ENCODE data around the gene TNS3.

The TNS3 gene

DNA sequence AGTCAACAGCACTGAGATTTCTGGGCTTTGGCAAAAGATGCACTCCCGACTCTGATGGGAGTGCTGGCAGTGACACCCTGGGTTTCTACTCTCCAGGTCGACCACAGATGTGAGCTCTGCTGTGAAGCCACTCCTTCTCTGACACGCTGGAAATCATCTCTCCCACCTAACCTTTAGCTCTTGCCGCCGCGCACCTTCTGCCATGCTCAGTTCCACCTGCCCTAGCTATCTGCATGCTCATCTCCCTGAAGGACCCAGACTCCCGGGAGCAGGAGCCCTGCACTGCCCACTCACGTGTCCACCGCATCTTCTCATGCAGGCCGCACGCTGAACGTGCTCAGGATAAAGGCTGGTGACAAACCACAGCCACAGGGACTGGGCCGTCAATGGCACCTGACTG lies 174.8 kb downstream of the TNS3 start:
- no peak for DNase-seq (ENCODE audit: low spot score)

DNA sequence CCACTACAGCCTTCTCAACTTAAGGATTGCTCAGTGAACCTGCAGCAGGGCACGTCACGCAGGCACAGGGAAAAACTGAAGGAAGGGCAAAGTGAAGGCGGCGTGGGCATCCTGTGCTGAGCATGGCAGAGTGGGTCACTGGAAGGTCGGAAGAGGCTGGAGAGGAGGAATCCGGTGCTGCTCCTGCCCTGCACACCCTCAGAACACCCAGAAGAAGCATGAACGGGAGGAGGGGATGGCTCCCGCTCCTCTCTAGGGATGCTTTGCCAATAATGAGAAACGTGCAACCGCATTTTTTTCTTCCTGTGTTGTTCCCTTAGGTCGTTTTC lies 175.1 kb downstream of the TNS3 start:
- DNase-seq (ENCODE audit: low spot score): no peak

DNA sequence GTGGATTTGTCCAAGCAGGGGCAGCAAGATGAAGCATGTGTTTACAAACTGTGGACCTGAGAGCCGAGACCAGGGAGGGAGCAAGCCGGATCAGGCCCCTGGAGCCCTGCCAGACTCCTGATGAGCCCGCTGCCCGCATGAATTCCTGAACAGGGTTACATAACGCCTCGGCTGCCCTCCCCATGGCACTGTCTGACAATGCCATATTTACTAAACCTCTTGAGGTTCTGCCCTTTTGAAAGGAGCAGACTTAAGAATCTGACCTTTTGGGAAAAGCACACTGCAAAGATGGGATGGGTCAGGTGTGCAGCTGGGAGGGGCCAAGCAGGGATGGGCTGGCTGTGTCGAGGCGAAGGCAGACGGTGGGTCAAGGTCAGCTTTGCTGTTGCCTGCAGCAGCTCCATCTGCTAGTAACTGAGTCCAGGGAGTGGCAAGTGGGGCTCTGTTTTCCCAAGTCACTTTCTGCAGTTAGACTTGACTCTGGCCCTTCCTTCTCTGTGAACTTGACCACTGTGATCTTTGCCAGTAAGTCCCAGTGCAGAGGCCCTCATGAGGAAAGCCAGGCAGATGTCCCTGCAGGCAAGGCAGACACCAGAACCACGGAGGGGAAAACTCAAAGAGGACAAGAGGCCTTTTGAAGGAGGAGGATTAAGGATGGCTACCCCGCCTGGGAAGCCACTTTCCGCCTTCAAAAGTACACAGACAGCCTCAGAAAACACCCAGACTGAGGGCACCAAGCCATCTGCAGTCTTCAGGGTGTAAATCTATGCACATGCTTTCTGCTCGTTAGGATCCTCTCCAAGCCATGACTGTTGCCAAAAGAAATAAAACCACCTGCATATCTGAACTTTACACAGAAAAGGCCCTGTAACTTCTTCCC lies 175.8 kb downstream of the TNS3 start:
- peak; percentile 35 for DNase-seq (ENCODE audit: low spot score)

DNA sequence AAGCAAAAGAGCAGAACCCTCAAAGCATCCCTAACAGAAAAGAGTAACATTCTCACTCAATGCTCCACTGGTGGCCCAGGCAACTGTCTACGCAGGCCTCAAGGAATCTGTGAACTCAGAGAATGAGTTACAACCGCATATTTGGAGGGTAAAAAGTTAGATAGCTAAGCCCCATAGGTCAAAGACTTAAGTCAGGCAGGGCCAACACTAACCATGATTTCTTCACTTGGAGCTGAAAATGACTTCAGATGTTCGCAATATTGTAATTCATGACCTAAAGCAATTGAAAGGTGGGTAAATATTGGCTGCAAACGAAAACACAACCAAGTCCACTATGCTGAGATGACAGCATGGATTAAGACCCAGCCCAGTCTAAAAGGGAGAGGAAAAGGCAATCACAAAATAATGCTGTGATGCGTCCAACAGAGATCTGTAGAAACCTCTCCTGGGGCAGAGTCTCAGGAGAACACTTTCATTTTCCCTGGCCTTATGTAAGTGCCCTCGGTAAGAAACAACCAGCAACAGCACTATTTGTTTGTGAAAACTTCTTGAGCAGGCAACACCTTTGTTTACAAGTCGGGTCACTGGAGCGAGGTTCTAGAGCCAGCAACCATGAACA lies 176.5 kb downstream of the TNS3 start:
- no peak for DNase-seq (ENCODE audit: low spot score)

DNA sequence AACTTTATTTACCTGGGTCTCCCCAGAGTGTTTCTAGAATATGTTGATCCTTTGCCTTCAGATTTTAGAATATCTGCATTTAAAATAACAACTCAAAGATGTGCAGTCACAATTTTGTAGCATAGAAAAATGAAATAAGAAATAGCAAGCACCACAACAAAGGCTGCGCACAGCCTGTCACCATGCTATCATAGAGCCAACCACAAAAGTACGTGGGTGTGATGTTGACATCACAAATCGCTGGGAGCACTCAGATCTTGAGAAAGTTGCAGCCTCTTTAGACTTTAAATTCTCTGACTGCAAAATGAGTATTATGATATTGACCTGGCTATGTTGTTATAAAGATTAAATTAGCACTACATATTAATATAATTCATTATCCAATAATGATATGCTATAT lies 177.9 kb downstream of the TNS3 start:
- DNase-seq (ENCODE audit: low spot score): no peak

DNA sequence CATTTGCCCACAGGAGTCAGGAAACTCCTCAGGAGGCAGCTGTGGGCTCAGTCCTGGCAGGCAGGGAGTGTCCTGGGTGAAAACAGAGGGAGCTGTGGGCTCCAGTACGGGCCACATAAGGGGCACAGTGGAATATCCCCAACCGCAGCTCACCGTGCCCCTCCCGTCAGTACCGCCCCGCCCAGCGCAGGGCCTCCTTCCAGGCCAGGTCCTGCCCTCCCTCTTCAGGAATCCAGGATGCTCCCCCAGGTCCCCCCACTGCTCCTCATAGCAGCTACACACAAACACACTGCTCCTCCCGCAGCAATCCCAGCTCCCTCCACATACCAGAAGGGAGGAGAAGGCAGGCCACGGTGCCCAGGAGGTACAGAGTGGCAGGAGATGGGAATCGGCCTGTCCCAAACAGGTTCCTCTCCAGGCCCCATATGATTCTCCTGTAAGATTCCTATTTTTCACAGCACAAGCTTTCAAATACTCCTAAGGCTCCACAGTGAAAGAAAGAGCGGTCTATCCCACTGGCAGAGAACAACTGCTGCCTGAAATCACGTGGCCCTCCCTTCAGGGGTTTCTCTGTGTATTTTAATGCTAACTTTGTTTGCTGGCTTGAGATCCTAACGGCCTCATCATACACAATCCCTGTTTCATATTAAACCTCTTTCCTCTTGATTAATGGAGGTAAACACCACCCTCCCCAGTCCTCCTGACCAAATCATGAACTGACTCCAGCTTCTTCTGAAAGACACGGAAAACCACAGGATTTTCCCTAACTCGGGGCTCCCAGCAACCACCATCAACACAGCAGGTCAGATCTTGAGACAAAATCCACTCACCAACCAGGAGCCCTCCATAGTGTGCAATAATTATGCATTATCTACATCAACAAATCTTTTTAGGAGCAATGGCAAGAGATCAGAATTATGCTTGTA lies 178.7 kb downstream of the TNS3 start:
- no peak for DNase-seq (ENCODE audit: low spot score)

DNA sequence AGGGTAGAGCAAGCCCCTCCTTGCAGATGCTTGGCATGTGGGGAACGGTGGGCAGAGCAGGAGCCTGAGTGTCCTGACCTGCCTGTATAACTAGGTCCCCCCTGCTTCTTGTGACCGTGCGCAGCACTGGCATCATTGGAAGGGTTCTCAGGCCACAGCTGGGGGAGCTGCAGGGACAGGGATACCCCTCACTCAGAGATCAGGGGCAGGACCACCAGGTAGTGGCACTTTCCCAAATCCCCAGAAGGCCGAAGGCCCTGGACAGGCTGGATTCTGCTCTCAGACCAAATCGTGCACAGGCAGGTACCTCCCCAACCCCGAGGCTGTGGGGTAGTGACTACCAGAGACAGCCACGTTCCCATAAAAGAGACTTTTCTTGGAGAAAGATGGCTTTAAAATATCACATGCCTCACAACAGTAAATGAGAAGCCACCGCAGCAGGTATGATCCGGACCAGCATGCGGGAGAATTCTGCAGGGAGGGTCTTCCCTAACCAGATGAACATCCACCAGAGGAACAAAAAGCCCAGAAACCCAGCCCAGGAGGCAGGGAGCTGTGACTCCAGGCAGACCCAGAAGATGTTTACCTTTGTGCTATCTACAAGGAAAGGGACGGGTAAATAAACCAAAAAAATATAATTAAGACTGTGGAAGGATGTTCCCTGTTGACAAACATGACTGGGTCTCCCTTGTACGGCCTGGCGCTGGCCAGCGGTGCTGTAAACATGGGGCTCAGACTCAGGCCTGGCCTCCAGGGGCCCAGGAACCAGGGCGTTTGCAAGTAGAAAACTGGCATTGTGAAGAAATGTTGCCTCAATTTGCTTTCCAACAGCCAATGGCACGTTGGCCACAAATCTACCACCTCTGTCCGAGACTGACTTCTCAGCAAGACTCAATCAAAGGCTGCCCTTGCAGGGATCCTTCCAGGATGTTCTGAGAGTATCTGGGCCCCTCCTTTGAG lies 180.0 kb downstream of the TNS3 start:
- DNase-seq (ENCODE audit: low spot score): no peak

DNA sequence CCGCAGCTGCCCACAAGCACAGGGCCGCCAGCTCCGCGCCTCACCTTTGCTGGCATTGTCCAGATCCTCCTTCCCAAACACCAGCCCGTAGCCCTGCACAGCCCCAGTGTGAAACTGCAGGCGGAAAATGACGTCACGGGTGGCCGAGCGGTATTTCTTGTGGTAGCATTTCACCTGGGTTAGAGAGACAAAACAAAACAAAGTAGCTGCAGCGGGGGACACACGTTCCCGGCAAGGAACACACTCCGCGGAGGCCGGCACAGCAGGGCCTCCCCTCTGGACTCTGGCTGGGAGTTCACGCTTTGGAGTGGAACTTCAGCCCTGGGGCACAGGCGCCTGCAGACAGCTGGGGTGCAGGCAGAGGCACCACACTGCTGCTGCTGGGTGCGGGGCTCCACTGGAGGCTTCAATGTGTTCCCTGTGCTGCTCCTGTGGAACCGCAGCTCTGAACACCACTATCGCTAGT lies 181.1 kb downstream of the TNS3 start:
- DNase-seq (ENCODE audit: low spot score): no peak

DNA sequence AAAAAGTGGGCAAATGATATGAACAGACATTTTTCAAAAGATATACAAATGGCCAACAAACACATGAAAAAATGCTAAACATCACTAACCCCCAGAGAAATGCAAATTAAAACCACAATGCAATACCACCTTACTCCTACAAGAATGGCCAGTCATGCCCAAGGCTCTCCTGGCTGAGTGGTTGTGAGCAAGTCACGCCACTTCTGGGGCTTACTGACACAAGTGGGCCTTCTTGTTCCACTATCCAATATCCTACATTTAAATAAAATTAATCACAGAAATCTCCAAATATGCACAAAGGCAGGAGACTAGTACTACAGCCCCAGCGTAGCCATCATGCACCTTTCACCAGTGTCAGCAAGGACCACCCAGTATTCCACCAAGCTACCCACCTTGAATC lies 181.9 kb downstream of the TNS3 start:
- DNase-seq (ENCODE audit: low spot score): no peak

DNA sequence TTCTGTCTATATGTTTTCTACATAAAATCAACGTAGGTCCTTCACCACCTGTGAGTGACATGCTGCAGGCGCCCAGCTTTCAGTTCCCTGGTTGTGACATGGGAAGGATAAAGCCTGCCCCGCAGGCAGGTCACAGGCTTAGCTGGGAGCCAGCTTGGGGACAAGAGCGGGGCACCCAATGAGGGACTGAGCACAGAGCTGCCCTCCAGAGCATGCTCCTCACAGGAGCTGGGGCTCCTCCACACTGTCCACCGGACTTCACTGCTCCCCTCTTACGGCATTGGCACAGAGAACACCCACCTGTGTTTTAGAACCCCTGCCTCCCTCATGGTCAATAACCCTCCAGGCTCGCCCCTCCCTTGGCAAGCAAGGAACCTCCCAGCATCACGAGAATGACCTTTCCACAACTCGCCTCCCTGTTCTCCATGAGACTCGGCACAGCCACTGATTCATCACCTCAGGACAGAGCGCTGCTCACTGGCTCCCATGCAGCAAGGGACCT lies 187.1 kb downstream of the TNS3 start:
- DNase-seq (ENCODE audit: low spot score): no peak

DNA sequence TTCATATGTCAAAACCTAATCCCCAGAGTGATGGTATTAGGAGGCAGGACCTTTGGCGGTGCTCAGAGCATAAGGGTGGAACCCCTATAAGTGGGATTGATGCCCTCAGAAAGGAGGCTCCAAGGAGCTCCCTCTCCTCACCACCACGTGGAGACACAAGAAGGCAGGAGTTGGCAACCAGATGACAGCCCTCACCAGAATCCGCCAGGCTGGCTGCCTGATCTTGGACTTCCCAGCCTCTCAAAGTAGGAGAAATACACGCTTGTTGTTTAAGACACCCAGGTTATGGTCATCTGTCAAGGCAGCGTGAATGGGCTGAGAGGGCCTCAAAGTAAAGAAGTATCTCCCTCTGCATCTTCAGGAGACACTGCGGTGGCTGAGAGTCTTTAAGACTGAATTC lies 187.7 kb downstream of the TNS3 start:
- no peak for DNase-seq (ENCODE audit: low spot score)

DNA sequence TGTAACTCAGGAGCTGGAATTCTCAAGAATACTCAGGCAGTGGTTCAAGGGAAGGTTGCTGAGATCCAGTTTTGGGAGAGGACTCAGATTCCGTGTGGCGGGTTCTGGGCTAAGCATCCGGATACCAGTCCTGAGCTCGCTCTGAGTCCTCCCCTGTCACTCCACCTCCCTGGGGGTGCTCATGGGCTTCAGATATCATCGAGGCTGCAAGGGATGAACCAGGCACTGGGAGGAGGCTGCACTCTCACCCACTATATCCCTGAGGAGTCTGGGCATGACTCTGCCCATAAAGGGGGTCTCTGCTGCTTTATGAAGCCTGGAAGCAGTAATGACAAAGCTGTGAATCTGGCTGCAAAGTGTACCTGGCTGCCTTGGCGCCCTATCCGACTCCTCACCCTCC lies 188.5 kb downstream of the TNS3 start:
- DNase-seq (ENCODE audit: low spot score): no peak

DNA sequence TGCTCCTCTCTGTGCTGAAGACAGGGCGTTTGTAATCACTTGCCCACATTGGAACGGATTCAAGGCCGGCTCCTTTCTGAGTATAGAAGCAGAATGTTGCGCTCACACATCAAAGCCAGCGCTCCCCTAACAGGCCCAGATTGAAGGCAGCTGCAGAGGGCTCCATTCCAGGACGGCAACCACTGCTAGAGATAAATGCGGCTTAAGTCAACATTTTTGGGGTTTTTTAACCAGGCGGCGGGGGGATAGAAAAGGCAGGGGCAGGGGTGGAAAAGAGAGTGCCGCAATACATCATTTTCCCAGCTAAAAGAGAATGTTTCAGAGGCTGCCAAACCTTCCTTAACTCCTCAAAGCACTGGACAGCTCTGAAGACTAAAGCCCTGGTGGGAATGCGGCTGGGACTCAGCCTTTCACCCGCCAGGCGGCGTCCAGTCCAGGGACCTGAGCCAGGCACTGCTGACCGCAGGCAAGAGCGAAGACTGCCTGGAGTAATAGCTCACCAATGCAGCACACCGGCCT lies 189.6 kb downstream of the TNS3 start:
- DNase-seq (ENCODE audit: low spot score): peak; percentile 94

DNA sequence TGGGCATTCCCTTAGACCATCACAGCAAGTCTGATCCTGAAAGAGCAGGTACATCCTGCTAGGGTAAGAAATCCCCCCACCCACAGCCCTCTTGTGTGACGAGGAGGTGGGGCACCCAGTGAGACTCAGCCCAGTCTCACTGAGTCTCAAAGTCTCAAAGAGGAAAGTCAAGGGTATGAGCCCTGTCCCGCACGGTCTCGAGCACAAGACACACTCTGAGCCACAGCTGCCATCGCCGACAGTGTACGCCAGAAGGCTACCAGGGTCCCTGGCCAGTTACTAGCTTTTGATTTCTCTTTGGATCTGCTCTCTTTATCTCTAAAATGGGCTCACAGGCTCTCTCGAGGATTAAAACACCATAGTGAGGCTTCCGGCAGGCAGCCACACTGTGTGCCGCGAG lies 190.2 kb downstream of the TNS3 start:
- no peak for DNase-seq (ENCODE audit: low spot score)

DNA sequence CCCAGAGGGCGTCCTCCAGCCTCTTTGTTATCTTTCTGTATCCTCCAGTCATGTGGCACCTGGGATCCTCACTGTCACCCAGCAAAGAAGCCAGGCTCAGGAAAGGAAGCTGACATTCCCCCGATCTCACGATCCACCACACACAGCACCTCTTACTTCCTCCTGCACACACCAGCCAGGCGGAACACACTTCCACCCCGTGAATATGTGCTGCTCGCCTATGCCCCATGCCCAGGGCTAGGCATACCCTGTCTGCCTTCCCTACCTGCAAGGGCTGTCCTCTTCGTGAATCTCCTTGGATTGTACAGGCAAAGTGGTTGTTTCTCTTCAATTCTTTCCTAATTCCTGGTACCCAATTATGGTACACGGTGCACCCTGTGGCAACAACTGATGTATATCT lies 191.0 kb downstream of the TNS3 start:
- no peak for DNase-seq (ENCODE audit: low spot score)

DNA sequence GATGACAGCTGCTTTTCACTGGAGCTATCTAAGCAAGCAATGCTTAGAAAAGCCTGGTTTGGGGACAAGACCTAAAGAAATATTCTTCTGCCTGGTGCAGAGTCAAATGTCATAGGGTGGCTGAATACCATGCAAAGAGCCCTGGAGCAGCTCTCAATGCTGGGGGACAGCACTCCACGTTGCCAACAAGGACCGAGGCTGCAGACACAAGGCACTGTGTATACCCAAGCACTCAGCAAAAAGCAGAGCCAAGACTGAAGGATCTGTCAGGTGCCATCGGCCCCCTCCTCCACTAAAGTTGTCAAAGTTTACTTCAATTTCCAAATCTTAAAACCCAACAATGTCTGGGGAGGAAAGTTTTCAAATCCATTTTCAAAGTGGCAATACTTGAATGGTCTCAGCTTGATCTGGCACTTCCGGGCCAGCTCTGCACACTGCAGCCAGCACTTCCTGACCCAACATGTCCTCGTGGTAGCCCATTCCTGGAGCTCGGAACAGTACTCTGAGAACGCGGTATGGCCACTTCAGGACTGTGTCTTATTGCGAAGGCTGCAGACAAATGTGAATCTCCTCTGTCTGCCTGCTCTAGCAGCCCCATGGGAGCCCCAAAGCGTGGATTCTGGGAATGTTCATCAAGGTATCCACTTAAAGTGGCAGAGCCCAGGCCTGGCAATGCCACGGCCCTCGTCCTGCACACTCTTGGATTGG lies 191.8 kb downstream of the TNS3 start:
- DNase-seq (ENCODE audit: low spot score): no peak

DNA sequence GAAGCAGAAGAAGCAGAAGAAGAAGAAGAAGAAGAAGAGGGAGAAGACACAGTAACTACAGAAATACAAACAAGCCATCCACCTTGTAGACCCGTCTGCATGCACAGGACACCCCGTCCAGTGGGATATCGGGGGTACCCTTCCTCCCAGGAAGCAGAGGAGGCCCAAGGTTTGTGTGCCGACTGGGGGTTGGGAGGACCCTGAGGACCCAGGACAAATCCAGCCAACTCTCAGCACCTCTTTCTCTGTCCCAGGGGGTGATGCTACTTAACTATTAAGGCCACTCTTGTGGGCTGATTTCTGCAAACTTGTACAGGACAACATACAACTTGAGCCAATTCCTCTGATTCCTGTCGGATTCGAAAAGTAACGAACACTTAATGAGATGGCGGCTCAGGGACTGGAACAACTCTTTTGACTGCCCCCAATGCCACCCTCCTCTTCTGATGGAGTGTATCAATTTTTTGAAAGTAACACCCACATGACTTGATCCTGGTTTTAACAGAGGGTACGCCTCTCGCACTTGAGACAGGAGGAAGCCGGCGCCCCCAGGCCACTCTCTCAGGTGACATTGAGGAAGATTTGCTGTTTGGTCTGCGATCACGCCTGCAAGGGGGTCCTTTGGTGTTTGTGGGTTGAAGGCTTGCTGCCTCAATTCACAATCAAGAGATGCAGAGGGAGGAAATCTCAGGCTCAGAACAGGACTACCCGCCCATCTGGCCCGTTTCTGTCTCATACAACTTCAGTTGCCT lies 192.6 kb downstream of the TNS3 start:
- no peak for DNase-seq (ENCODE audit: low spot score)

DNA sequence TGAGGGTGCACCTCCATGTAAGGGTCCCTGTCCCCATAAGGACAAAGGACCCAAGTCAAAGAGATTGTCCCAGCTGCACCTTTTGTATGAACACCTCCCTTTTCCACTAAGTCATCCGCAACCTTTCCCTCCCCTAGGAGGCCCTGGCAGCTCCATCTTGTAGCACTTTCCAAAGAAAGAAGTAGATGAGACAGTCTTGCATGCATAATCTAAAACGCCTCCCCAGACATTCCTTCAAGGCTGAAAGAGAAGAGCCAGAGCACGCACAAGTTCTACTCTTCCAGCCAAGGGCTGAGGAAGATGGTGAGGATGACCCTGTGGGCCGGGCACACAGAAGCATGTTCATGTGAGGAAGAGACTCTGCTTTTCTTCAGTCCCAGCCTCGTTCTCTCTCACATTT lies 194.4 kb downstream of the TNS3 start:
- DNase-seq (ENCODE audit: low spot score): no peak

DNA sequence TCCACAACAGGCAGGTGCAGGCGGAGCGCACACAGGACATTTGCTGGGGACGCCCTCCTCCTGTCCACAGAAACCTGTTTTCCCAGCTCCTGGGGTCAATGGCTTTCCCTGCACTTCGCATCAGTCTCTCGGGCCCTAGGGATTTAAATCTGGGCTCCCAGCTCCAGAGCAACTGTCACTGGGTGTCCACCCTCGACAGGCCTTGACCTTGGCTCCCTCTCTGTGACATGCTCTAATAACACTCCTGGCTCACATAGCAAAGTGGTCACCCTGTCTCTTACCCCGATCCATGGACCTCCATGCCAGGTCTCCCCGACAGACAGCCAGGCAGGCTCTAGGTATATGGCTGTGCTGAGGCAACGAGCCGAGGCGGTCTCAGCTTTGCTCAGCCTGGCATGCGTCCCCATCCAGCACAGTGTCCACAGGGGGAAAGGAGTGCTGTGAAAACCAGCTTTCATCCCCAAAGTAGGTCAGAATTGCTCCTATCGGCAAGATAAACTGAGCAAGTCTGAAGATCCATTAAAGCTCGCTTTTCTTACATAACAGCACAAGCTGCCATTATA lies 195.6 kb downstream of the TNS3 start:
- no peak for DNase-seq (ENCODE audit: low spot score)
